PFSK-1 (cell line): ENCODE results near the gene RSRC1.

Source experiments
- FOXP2 ChIP-seq: optimal IDR thresholded peaks from 2 replicates; pipeline ENCODE3; 2011; ENCODE audit warnings: borderline replicate concordance, control low read depth, inconsistent platforms; ENCODE audit not compliant: insufficient read depth; ENCODE audit errors: extremely low read length, extremely low read depth
- POLR2AphosphoS5 ChIP-seq: IDR thresholded peaks from 2 replicates; pipeline ENCODE4 v1.6.1; 2012; ENCODE audit warnings: low read depth, mild to moderate bottlenecking, control low read depth, low read length, moderate library complexity
- REST ChIP-seq, 2 experiments: IDR thresholded peaks; 2 replicates each; pipeline versions ENCODE4 v1.6.1 to v1.8.0; 2011 to 2012; ENCODE audit warnings: low read depth in 2 of 2, low read length in 2 of 2, control low read depth in 1 of 2, inconsistent platforms in 1 of 2, mild to moderate bottlenecking in 1 of 2, moderate library complexity in 1 of 2; ENCODE audit not compliant: insufficient read depth in 1 of 2
- SIN3A ChIP-seq: IDR thresholded peaks from 2 replicates; pipeline ENCODE4 v1.6.1; 2012; ENCODE audit warnings: mild to moderate bottlenecking, low read length, moderate library complexity, borderline replicate concordance; ENCODE audit not compliant: insufficient read depth
- TAF1 ChIP-seq: IDR thresholded peaks from 2 replicates; pipeline ENCODE4 v1.6.1; 2012; ENCODE audit warnings: low read length, control low read depth, borderline replicate concordance; ENCODE audit not compliant: insufficient read depth

Gene RSRC1

GRCh38 chr3:158084651-158085050 lies 25.2 kb upstream of the RSRC1 start:
- TF ChIP-seq FOXP2 (no peak), TAF1 (no peak), REST (IDR thresholded peaks at IDR 0.05; ENCODE audit: insufficient read depth in 1 of 2, low read depth in 2 of 2, low read length in 2 of 2) (no peak)

GRCh38 chr3:158085358-158085757 lies 24.5 kb upstream of the RSRC1 start:
- TF ChIP-seq REST (IDR thresholded peaks at IDR 0.05; ENCODE audit: insufficient read depth in 1 of 2, low read depth in 2 of 2, low read length in 2 of 2) (no peak), SIN3A (no peak), TAF1 (no peak), POLR2AphosphoS5 (no peak), FOXP2 (no peak)

GRCh38 chr3:158085931-158086330 lies 24.0 kb upstream of the RSRC1 start:
- TF ChIP-seq REST (IDR thresholded peaks at IDR 0.05; ENCODE audit: insufficient read depth in 1 of 2, low read depth in 2 of 2, low read length in 2 of 2), result no peak
- TF ChIP-seq FOXP2, result no peak
- TF ChIP-seq POLR2AphosphoS5, result no peak
- TF ChIP-seq SIN3A, result no peak
- no peak for TF ChIP-seq TAF1

GRCh38 chr3:158086361-158086760 lies 23.5 kb upstream of the RSRC1 start:
- no peak for TF ChIP-seq REST (IDR thresholded peaks at IDR 0.05; ENCODE audit: insufficient read depth in 1 of 2, low read depth in 2 of 2, low read length in 2 of 2)

- TF ChIP-seq REST (IDR thresholded peaks at IDR 0.05; ENCODE audit: insufficient read depth in 1 of 2, low read depth in 2 of 2, low read length in 2 of 2) (no peak), SIN3A (no peak), FOXP2 (no peak)
Observed at GRCh38 chr3:158086776-158087175, 23.1 kb upstream of the RSRC1 start.
